Gastroesophageal sphincter (tissue), 3 donors: Measurements from ENCODE around the gene FCAR.

Experiments used
- CTCF ChIP-seq, 4 experiments: fragments of 200-600 bp in 2 of 4; fragments of 450-650 bp in 2 of 4; sonication (generic) in 1 of 4; IDR thresholded peaks; one replicate each; pipeline ENCODE4 v1.5.1; 2017 to 2019; ENCODE audit warnings: antibody characterized with exemption in 4 of 4, mild to moderate bottlenecking in 2 of 4, moderate library complexity in 2 of 4
- EP300 ChIP-seq: sonication (generic); formaldehyde crosslinking; IDR thresholded peaks from one replicate; pipeline ENCODE4 v1.6.1; 2017; ENCODE audit warnings: antibody characterized with exemption, mild to moderate bottlenecking
- POLR2A ChIP-seq, 2 donors: fragments of 450-650 bp; IDR thresholded peaks; one replicate each; pipeline ENCODE4 v1.6.1; 2017; ENCODE audit warnings: antibody characterized with exemption in 2 of 2, mild to moderate bottlenecking in 2 of 2, moderate library complexity in 1 of 2
- POLR2AphosphoS5 ChIP-seq: sonication (generic); formaldehyde crosslinking; IDR thresholded peaks from one replicate; pipeline ENCODE4 v1.6.1; 2017; ENCODE audit warnings: antibody characterized with exemption

GRCh38 chr19:54889566-54889965, 15.5 kb downstream of the FCAR start:
- no peak for TF ChIP-seq POLR2A (IDR thresholded peaks at IDR 0.05)
- TF ChIP-seq CTCF (IDR thresholded peaks at IDR 0.05): no peak
- TF ChIP-seq POLR2AphosphoS5: no peak
- no peak for TF ChIP-seq EP300
